Measurements from ENCODE around the gene ZNF592. TPM values are rescaled to one million over a fixed set of nuclear protein-coding genes. Genes with fewer than 3 reads are reported as not detected.
A peak's percentile ranks its signal among the peaks of the same experiment; 100 is the strongest.

Gene ZNF592
- total and polyA plus RNA-seq, 9 of the 15 experiments (the other 6 are each of a cell fraction or from before 2014, with no cell fraction given): 0.88 to 23.8 (median 7.4) TPM

DNA sequence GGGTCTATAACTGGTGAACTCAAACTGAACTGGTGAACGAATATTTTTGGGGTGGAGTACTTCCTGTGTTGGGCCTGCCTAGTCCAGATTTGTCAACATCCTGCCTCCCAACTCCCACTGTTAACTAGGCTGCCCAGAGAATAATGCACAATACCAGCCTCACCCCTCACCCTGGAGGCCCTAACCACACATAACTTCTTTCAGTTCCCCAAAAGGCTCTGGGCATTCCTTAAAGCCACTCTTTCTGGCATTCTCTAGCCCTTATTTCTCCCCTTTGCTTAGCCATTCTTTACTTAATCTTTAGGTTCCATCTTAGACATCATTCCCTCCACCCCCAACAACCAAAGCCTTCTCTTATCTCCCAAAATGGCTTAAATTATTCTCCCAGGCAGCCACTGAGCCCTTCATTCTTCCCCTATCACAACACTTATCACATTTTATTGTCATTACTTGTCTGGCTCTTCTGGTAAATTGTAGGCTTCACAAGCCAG, 23.3 kb upstream of the ZNF592 start (continued):
- TF ChIP-seq ZNF655 (CRISPR knock-in tag; IDR thresholded peaks at IDR 0.05): no peak
- no peak for TF ChIP-seq SREBF2 (CRISPR knock-in tag; IDR thresholded peaks at IDR 0.05)
- TF ChIP-seq, protein P1, sequence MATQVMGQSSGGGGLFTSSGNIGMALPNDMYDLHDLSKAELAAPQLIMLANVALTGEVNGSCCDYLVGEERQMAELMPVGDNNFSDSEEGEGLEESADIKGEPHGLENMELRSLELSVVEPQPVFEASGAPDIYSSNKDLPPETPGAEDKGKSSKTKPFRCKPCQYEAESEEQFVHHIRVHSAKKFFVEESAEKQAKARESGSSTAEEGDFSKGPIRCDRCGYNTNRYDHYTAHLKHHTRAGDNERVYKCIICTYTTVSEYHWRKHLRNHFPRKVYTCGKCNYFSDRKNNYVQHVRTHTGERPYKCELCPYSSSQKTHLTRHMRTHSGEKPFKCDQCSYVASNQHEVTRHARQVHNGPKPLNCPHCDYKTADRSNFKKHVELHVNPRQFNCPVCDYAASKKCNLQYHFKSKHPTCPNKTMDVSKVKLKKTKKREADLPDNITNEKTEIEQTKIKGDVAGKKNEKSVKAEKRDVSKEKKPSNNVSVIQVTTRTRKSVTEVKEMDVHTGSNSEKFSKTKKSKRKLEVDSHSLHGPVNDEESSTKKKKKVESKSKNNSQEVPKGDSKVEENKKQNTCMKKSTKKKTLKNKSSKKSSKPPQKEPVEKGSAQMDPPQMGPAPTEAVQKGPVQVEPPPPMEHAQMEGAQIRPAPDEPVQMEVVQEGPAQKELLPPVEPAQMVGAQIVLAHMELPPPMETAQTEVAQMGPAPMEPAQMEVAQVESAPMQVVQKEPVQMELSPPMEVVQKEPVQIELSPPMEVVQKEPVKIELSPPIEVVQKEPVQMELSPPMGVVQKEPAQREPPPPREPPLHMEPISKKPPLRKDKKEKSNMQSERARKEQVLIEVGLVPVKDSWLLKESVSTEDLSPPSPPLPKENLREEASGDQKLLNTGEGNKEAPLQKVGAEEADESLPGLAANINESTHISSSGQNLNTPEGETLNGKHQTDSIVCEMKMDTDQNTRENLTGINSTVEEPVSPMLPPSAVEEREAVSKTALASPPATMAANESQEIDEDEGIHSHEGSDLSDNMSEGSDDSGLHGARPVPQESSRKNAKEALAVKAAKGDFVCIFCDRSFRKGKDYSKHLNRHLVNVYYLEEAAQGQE (IDR thresholded peaks at IDR 0.05; ENCODE audit: borderline replicate concordance): 0 out of 2 replicates have a peak, but pooled peaks have one; percentile 11
- TF ChIP-seq, protein P1 (CRISPR knock-in tag; IDR thresholded peaks at IDR 0.05; ENCODE audit: low read depth): no peak
- TF ChIP-seq KDM5B (IDR thresholded peaks at IDR 0.05; ENCODE audit: insufficient replicate concordance, low read depth, low read length): no peak
- TF ChIP-seq ZNF224 (CRISPR knock-in tag; IDR thresholded peaks at IDR 0.05): no peak
- TF ChIP-seq TAF9B (IDR thresholded peaks at IDR 0.05; ENCODE audit: partially characterized antibody): peak; percentile 24
- TF ChIP-seq MEF2D (tag; conservative IDR thresholded peaks at IDR 0.05; ENCODE audit: low read depth): 0 out of 2 replicates have a peak, but pooled peaks have one; percentile 34
- peak; percentile 23; the same call in 1 of the 2 replicates for TF ChIP-seq MTA1 (IDR thresholded peaks at IDR 0.05; ENCODE audit: borderline replicate concordance)
- no peak for TF ChIP-seq XRCC4 (IDR thresholded peaks at IDR 0.05; ENCODE audit: extremely low read depth, insufficient read depth, insufficient read length)
- no peak for TF ChIP-seq MITF (IDR thresholded peaks at IDR 0.05)
- no peak for TF ChIP-seq HMG20A (CRISPR knock-in tag; conservative IDR thresholded peaks at IDR 0.05)

Data from K562 (cell line).